Fibroblast of villous mesenchyme (primary cell): ENCODE results near the gene KLRC3. TPM values are rescaled to one million over a fixed set of nuclear protein-coding genes. Genes with fewer than 3 reads are reported as not detected.
"Not testable (repeated sequence)": the region's sequence is repeated elsewhere in the genome, so short reads cannot be mapped to it uniquely, and the experiment has no call there.

Source experiments
- DNase-seq: peaks from one replicate; pipeline ENCODE4 v3.0.0-alpha.2; 2010; ENCODE audit warnings: low read depth
- H3K4me3 ChIP-seq: 2 replicates; pipeline ENCODE4 v1.5.1; 2011; ENCODE audit warnings: low read depth, mild to moderate bottlenecking, low read length
- CTCF ChIP-seq: IDR thresholded peaks from 2 replicates; pipeline ENCODE4 v1.5.1; 2012; ENCODE audit warnings: low read depth, mild to moderate bottlenecking, low read length; ENCODE audit not compliant: insufficient read depth
- total RNA-seq: library from RNA; depleted of rRNA; stranded (reverse); fragments of >200 nt; gene quantifications from 2 replicates; pipeline ENCODE4 v1.2.3, GENCODE V29; 2012

Gene KLRC3
- total RNA-seq, 1 donor, result not detected

- no peak overlapping the region for H3K4me3 ChIP-seq
- DNase-seq, result peak; percentile 94
- TF ChIP-seq CTCF, result no peak
Observed at GRCh38 chr12:10395390-10395998, 24.9 kb downstream of the KLRC3 start.

- not testable (repeated sequence) for H3K4me3 ChIP-seq, DNase-seq
Observed at GRCh38 chr12:10394531-10395152, 25.8 kb downstream of the KLRC3 start.

- TF ChIP-seq CTCF, result no peak
- no peak overlapping the region for H3K4me3 ChIP-seq
- no peak for DNase-seq
Observed at GRCh38 chr12:10393291-10393690, 27.1 kb downstream of the KLRC3 start.

- peak; percentile 98 for DNase-seq
- H3K4me3 ChIP-seq, result no peak overlapping the region
- TF ChIP-seq CTCF, result no peak
Observed at GRCh38 chr12:10392394-10392930, 27.9 kb downstream of the KLRC3 start.

GRCh38 chr12:10390991-10391390 lies 29.4 kb downstream of the KLRC3 start:
- H3K4me3 ChIP-seq, DNase-seq: not testable (repeated sequence)

- TF ChIP-seq CTCF, result no peak
- H3K4me3 ChIP-seq, result no peak within 1 kb of the TSS
- DNase-seq, result no peak
Observed at GRCh38 chr12:10389904-10390303, 30.5 kb downstream of the KLRC3 start, which contains the start of gene KLRK1. TSS of gene KLRK1 (minus strand) at chr12:10390041. CDS start at chr12:10388810, 1,231 bp downstream.

GRCh38 chr12:10388624-10389413 lies 31.6 kb downstream of the KLRC3 start:
- no peak for TF ChIP-seq CTCF
- DNase-seq, result no peak
- no peak overlapping the region for H3K4me3 ChIP-seq

GRCh38 chr12:10387498-10387897 lies 32.9 kb downstream of the KLRC3 start:
- H3K4me3 ChIP-seq, DNase-seq: not testable (repeated sequence)
